ENCODE results near the gene GID8.

DNA sequence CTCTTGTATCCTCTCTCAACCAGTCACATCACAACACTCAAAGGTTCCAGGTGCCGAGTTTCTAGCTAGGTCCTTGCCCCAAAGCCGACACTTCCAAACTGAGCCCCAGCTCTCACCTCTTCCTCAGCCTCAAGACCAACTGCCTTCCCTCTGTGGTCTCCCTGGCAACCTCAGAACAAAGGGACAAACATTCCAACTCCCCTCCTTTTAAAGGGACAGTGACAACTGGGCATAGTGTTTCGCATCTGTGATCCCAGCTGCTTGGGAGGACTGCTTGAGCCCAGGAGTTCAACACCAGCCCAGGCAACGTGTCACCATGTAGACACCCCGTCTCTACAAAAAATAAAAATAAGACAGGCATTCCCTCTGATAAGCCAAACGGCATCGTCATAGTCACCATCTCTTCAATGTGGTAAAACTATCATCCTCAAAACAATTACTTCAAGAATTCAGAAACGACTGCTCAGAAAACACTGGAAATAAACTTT, 22.9 kb upstream of the GID8 start:
- TF ChIP-seq CTCF (IDR thresholded peaks at IDR 0.05) (no peak), POLR2A (IDR thresholded peaks at IDR 0.05) (no peak)
